ENCODE results near the gene SORL1.
A peak's percentile ranks its signal among the peaks of the same experiment; 100 is the strongest.

The SORL1 gene

GRCh38 chr11:121643479-121644186, 191.5 kb downstream of the SORL1 start:
- FAIRE-seq: no peak

GRCh38 chr11:121644187-121644512, 192.0 kb downstream of the SORL1 start:
- no peak for FAIRE-seq

- FAIRE-seq: no peak
Observed at GRCh38 chr11:121645001-121645400, 192.9 kb downstream of the SORL1 start.

GRCh38 chr11:121645596-121645995, 193.5 kb downstream of the SORL1 start:
- no peak for FAIRE-seq

- no peak for FAIRE-seq
Observed at GRCh38 chr11:121648306-121648705, 196.2 kb downstream of the SORL1 start.

- FAIRE-seq: no peak
Observed at GRCh38 chr11:121649798-121650197, 197.7 kb downstream of the SORL1 start.

- FAIRE-seq: no peak
Observed at GRCh38 chr11:121650351-121651256, 198.5 kb downstream of the SORL1 start.

GRCh38 chr11:121651257-121651605, 199.1 kb downstream of the SORL1 start:
- FAIRE-seq: no peak

GRCh38 chr11:121652971-121653370, 200.9 kb downstream of the SORL1 start:
- peak; percentile 8 for FAIRE-seq

GRCh38 chr11:121654259-121654842, 202.2 kb downstream of the SORL1 start:
- no peak for FAIRE-seq

- no peak for FAIRE-seq
Observed at GRCh38 chr11:121654843-121655536, 202.9 kb downstream of the SORL1 start.

- FAIRE-seq: peak; percentile 96
Observed at GRCh38 chr11:121655537-121656327, 203.6 kb downstream of the SORL1 start.

GRCh38 chr11:121656328-121657090, 204.4 kb downstream of the SORL1 start:
- no peak for FAIRE-seq

GRCh38 chr11:121657146-121657545, 205.0 kb downstream of the SORL1 start:
- no peak for FAIRE-seq

GRCh38 chr11:121659811-121660210, 207.7 kb downstream of the SORL1 start:
- no peak for FAIRE-seq

- no peak for FAIRE-seq
Observed at GRCh38 chr11:121661880-121662486, 209.9 kb downstream of the SORL1 start.

- FAIRE-seq: no peak
Observed at GRCh38 chr11:121664144-121664543, 212.0 kb downstream of the SORL1 start.

- FAIRE-seq: no peak
Observed at GRCh38 chr11:121665206-121665838, 213.2 kb downstream of the SORL1 start.

- FAIRE-seq: no peak
Observed at GRCh38 chr11:121667836-121668235, 215.7 kb downstream of the SORL1 start.

GRCh38 chr11:121669422-121669821, 217.3 kb downstream of the SORL1 start:
- no peak for FAIRE-seq

- FAIRE-seq: no peak
Observed at GRCh38 chr11:121670266-121670665, 218.2 kb downstream of the SORL1 start.
